Colonic mucosa (tissue), 4 donors: Measurements from ENCODE around the gene ZNF605. TPM values are rescaled to one million over a fixed set of nuclear protein-coding genes. Genes with fewer than 3 reads are reported as not detected.
"Not testable (repeated sequence)": the region's sequence is repeated elsewhere in the genome, so short reads cannot be mapped to it uniquely, and the experiment has no call there.

Source experiments
- DNase-seq: peaks from one replicate; pipeline ENCODE4 v3.0.0-alpha.2; 2020
- H3K27ac ChIP-seq: fragments of 200-600 bp; one replicate; pipeline ENCODE4 v1.8.0; 2021
- H3K27me3 ChIP-seq: fragments of 200-600 bp; one replicate; pipeline ENCODE4 v1.8.0; 2021
- H3K36me3 ChIP-seq: fragments of 200-600 bp; one replicate; pipeline ENCODE4 v1.8.0; 2021
- H3K4me1 ChIP-seq: fragments of 200-600 bp; one replicate; pipeline ENCODE4 v1.8.0; 2021; ENCODE audit warnings: mild to moderate bottlenecking
- H3K4me3 ChIP-seq: fragments of 200-600 bp; one replicate; pipeline ENCODE4 v1.8.0; 2021
- H3K9ac ChIP-seq, 2 donors: one replicate each; pipeline ENCODE4 v1.7.0; 2013; ENCODE audit warnings: control low read depth in 2 of 2, low read depth in 2 of 2, low read length in 2 of 2
- H3K9me3 ChIP-seq: fragments of 200-600 bp; one replicate; pipeline ENCODE4 v1.8.0; 2021
- intact Hi-C: fragments of 100-400 bp; cut with DNase I; formaldehyde crosslinking; loops from one replicate; pipeline ENCODE4 v1.14.1; 2022
- total RNA-seq, 2 donors: library from RNA; stranded (reverse); fragmentation: NEBNext Ultra II Directional in 1 of 2; extraction: Animal tissue kit (Norgen Biotek cat#: 25700) in 1 of 2; gene quantifications; one replicate each; pipeline ENCODE4 v1.2.1, GENCODE V29; 2021
- TF ChIP-seq, protein P1 (sequence below): fragments of 200-600 bp; IDR thresholded peaks from one replicate; pipeline ENCODE4 v1.8.0; 2022; ENCODE audit warnings: antibody characterized with exemption, mild to moderate bottlenecking
- donor health status: healthy.
- donor health status: DM: no; HTN: no; CAD: no.
- donor health status: DM: no; HTN: no; CAD: no.

Gene ZNF605
- total RNA-seq, 2 donors from 2014 or later, result 7.5 to 8.3 TPM

- Histone ChIP-seq H3K36me3 (no peaks in the 10 kb centered on the region), H3K9ac (no peak overlapping the region), H3K4me1 (no peaks in the 10 kb centered on the region), H3K4me3 (no peak overlapping the region), H3K27ac (no peak overlapping the region), H3K27me3 (no peaks in the 10 kb centered on the region), H3K9me3 (no peaks in the 10 kb centered on the region)
- TF ChIP-seq, protein P1, sequence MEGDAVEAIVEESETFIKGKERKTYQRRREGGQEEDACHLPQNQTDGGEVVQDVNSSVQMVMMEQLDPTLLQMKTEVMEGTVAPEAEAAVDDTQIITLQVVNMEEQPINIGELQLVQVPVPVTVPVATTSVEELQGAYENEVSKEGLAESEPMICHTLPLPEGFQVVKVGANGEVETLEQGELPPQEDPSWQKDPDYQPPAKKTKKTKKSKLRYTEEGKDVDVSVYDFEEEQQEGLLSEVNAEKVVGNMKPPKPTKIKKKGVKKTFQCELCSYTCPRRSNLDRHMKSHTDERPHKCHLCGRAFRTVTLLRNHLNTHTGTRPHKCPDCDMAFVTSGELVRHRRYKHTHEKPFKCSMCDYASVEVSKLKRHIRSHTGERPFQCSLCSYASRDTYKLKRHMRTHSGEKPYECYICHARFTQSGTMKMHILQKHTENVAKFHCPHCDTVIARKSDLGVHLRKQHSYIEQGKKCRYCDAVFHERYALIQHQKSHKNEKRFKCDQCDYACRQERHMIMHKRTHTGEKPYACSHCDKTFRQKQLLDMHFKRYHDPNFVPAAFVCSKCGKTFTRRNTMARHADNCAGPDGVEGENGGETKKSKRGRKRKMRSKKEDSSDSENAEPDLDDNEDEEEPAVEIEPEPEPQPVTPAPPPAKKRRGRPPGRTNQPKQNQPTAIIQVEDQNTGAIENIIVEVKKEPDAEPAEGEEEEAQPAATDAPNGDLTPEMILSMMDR, result no peak
- DNase-seq, result no peak
- intact Hi-C loops, result no loop called here
These were observed 16.3 kb upstream of the ZNF605 start for GRCh38 chr12:132972374-132972773.

DNA sequence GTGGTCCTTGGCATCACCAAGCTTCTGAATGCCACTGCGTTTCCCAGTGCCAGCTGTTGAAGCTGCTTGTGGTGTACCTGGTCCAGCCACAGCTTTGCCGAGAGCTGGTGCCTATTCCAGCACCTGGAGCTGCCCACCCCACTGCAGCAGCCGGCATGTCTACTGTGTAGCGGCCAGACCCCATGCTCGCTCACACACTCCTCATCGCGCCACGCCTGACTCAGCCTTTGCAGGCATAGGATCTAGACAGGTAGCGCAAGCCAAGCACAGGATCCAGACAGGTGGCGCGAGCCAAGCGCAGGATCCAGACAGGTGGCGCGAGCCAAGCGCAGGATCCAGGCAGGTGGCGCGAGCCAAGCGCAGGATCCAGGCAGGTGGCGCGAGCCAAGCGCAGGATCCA is 11.6 kb upstream of the ZNF605 start:
- no peaks in the 10 kb centered on the region for H3K36me3 ChIP-seq
- DNase-seq, result no peak

GRCh38 chr12:132966676-132967415 is 10.7 kb upstream of the ZNF605 start:
- Histone ChIP-seq H3K4me3 (no peak overlapping the region), H3K27ac (no peak overlapping the region), H3K27me3 (no peaks in the 10 kb centered on the region), H3K36me3 (no peaks in the 10 kb centered on the region), H3K4me1 (no peaks in the 10 kb centered on the region), H3K9ac (no peak overlapping the region), H3K9me3 (no peaks in the 10 kb centered on the region)
- intact Hi-C loops, result no loop called here
- TF ChIP-seq, protein P1, result no peak
- DNase-seq, result no peak

More for the DNA sequence above, 11.6 kb upstream of the ZNF605 start:
- no peak overlapping the region for H3K4me3 ChIP-seq
- no peak overlapping the region for H3K27ac ChIP-seq
- H3K4me1 ChIP-seq, result no peaks in the 10 kb centered on the region
- intact Hi-C loops, result no loop called here
- no peaks in the 10 kb centered on the region for H3K9me3 ChIP-seq
- no peaks in the 10 kb centered on the region for H3K27me3 ChIP-seq
- H3K9ac ChIP-seq, result no peak overlapping the region
- TF ChIP-seq, protein P1, result no peak

- Histone ChIP-seq H3K9me3 (no peaks in the 10 kb centered on the region), H3K27ac (no peak overlapping the region), H3K4me1 (no peaks in the 10 kb centered on the region), H3K36me3 (no peaks in the 10 kb centered on the region), H3K4me3 (no peak overlapping the region), H3K27me3 (no peaks in the 10 kb centered on the region), H3K9ac (no peak overlapping the region)
- intact Hi-C loops, result no loop called here
- DNase-seq, result no peak
- TF ChIP-seq, protein P1, result no peak
These were observed 9.7 kb upstream of the ZNF605 start for GRCh38 chr12:132965796-132966195.

GRCh38 chr12:132963947-132964346 is 7.8 kb upstream of the ZNF605 start:
- intact Hi-C loops, H3K27ac ChIP-seq, H3K4me3 ChIP-seq, H3K4me1 ChIP-seq, DNase-seq, H3K9ac ChIP-seq, H3K9me3 ChIP-seq, H3K27me3 ChIP-seq, H3K36me3 ChIP-seq: not testable (repeated sequence)

DNA sequence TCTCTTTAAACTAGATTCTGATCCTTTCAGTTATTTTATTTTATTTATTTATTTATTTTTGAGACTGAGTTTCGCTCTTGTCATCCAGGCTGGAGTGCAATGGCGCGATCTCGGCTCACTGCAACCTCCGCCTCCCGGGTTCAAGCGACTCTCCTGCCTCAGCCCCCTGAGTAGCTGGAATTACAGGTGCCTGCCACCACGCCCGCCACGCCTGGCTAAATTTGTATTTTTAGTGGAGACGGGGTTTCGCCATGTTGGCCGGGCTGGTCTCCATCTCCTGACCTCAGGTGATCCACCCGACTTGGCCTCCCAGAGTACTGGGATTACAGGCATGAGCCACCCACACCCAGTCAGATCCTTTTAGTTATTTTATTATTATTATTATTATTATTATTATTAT is 5.7 kb upstream of the ZNF605 start:
- H3K4me3 ChIP-seq, H3K9ac ChIP-seq, H3K27me3 ChIP-seq, intact Hi-C loops, H3K36me3 ChIP-seq, H3K27ac ChIP-seq, H3K9me3 ChIP-seq, H3K4me1 ChIP-seq, DNase-seq: not testable (repeated sequence)
